ENCODE data around the gene CPOX.

The CPOX gene

DNA sequence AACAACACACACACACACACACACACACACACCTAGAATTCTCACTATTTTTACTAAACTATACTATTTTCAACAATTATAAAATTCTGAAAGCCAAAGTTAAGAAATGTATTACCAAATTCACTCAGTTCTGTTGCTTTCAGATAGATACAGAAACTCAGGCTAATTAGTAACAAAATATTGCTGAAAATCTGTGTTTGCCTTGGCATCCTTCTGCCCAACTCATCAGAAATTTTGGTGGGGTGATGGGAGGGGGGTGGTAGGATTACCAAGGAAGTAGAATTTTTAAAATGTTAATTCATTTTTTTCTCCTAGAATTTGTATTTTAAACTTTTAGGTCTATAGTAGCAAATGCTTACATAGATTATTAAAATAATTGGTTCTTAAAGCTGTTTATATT, 2.7 kb upstream of the CPOX start:
- no peak for DNase-seq (ENCODE audit: low spot score)

DNA sequence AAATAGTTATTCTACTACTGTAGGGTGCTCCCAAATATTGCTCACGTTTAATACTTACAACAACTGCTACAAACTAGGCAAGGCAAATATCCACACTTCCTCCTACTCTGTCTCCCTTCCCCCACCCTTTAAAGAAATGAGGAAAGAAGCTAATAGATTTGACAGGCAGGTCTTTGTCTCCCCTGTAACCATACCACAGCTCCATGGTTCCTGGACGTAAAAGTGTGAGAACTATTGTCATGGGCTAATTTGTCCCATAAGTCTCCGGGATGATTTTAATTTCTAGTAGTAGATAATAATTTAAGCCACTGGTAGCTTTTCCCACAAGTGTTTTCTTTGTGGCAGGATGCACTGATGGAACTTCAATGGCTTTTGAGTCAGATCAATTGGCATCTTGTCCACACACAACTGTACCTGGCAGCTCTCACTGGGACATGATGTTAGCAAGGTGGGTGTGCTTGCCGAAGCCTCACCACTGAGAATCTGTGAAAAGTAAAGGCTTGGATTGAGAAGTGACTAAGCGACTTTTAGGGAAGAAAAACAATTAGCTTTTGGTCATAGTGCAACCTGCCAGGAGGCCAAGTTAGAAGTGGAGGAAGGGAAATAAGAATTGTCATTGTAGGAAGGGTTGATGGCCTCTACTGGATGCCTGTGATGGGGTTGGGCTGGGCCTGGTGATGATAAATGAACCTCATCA, 1.4 kb upstream of the CPOX start:
- DNase-seq (ENCODE audit: low spot score), result peak; percentile 27

DNA sequence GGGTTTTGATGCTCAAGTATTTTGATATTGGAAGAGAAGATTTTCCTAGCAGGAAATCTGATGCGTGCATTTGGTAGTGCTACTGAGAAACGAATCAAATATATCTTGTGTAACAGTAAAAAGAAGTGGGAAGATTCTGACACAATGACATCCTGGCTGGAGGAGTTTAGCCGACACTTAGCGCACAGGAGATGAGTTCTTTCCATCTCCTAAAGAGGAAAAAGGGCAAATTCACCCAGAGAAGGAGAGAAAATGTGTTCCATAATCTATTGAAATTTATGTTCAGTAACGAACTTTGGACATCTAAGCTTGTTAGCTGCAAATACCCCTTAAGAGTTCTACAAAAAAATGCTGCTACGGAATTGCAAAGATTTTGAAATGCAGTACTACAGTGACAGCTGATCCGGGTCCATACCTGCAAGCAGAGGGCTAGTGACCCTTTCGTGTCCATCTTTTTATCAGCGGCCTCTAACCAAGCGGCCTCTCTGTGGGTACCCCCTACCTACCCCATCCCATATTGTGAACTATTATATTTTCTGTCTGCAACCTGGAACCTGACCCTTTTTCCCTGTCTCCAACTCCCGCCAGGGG, 971 bp downstream of the CPOX start:
- DNase-seq (ENCODE audit: low spot score), result no peak

DNA sequence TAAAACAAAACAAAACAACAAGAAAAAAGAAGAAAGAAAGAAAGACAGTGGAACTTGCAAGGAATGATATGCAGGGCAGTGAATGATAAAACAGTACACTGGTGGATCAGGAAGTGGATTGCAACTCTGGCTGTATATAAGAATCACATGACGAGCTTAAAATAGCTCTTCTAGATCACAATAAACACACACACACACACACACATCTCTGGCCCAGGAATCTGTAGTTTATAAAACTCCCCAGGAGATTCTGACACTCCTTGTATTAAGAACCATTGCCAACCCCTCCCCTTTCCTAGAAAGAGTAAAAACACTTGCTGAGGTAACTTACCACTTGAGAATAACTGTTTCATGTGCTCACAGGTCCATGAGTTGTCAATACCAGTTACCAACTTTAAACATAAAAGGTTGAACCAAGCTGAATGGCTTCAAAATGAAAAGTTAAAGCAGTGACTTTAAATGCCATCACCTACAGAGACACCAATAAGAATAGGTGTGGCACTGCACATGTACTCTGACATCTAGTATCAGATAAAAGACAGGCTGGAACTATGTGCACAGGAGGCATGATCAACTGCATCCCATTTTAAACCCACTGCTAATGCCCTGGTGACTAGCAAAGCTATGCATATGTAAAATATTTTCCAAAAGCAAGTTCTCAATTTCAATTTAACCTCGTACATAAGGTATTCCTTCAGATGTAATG, 3.9 kb downstream of the CPOX start:
- peak; percentile 48 for DNase-seq (ENCODE audit: low spot score)

DNA sequence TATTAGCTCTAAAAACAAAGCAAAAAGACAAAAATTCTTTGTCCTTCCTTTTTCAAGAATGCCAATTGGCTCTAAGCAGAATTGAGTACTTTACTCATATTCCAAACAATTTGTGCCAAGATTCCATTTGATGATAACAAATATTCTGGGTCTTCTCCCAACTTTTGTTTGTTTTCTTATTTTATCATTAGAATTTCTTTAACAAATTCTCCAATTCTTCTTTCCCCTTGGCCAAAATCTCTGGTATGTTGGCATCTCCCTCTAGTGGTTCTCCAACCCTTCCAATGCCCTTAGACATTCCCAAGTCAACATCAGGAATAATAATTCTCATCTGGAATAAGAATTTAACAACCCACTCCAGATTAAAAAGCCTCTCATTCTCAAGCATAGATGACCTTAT, 5.3 kb downstream of the CPOX start:
- no peak for DNase-seq (ENCODE audit: low spot score)

DNA sequence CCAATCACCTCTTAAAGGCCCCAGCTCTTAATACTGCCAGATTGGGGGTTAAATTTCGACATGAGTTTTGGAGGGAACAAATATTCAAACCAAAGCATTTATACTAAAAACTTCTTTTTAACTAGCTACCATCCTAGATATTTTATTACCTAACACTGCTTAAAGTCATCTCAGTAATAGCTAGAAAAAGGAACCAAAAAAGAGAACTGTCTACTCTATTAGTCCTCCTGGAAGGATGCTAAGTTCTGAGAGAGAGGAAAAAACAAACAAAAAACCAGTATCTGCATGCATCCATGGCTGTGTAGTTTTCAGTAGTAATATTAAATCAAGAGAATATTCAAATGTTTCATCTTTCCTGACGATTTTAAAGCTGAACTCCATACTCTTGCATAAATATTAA, 5.8 kb downstream of the CPOX start:
- DNase-seq (ENCODE audit: low spot score), result no peak

DNA sequence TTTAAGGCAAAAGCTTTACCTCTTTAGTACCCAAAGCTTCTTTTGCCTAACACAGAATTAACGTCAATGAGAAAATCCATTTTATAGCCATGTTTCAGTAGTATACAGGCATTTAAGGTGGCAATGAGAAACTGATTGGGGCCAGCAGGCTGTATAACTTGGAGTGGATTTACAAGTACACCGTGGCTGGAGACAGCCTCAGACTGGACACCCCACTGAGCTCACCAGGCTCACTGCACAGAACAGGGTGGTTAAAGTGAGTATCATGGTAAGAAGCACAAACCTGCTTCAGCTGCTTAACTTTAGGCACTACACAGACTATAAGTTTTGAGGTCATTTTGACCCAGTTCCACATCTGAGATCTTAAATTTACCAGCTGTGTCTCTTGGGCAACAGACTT, 8.9 kb downstream of the CPOX start:
- DNase-seq (ENCODE audit: low spot score), result peak; percentile 61

DNA sequence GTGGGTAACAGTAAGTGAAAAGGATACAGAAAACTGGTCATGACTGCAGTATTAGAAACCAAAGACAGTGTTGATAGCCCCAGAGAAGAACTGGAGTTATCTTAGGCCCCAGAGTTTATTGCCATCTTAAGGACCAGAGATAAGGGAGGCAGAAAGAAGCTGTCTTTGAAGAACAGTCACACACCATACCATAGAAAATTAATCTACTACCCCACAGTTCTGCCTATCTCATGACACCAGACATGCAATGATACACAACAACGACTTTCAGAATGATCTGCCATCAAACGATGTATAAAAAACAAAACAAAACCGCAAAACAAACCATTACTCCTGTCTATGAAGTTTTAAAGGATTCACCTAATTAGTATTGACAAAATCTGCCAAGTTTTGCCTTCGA, 9.6 kb downstream of the CPOX start:
- peak; percentile 90 for DNase-seq (ENCODE audit: low spot score)

DNA sequence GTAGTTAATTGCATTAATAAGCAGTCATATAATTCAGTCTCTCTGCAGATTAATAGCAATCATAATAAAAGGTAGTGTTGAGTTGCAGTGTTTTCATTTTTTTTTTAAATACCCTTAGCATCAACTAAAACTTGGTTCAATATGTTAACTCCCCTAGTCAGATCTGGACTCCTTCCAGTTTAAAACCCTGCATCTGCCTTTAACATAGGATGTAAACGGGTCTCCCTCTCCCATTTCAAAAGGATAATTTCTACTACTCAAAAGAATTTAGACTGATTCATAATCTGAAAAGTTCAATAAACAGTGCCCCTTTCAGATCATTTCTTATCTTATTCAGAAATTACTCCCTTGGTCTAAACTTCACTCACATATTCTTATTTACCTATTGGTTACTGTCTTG, 11.4 kb downstream of the CPOX start:
- peak; percentile 39 for DNase-seq (ENCODE audit: low spot score)

DNA sequence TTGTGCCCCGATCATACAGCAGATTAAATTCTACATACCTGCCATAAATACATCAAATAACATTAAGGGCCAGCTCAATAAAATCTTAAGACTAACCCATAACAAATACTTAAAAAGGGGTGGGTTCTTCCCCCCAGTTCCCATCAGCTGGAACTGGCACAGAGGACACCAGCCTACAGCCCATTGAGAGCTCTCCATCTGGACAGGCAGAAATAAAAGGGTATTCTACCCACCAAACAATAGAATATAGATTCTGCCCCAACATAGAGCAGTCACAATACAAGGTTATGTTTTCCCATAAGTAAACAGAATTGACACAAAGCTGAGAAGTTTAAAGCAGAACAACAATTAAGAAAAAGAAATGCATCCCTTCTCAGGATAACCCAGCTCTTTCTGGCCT, 11.9 kb downstream of the CPOX start:
- DNase-seq (ENCODE audit: low spot score), result no peak

DNA sequence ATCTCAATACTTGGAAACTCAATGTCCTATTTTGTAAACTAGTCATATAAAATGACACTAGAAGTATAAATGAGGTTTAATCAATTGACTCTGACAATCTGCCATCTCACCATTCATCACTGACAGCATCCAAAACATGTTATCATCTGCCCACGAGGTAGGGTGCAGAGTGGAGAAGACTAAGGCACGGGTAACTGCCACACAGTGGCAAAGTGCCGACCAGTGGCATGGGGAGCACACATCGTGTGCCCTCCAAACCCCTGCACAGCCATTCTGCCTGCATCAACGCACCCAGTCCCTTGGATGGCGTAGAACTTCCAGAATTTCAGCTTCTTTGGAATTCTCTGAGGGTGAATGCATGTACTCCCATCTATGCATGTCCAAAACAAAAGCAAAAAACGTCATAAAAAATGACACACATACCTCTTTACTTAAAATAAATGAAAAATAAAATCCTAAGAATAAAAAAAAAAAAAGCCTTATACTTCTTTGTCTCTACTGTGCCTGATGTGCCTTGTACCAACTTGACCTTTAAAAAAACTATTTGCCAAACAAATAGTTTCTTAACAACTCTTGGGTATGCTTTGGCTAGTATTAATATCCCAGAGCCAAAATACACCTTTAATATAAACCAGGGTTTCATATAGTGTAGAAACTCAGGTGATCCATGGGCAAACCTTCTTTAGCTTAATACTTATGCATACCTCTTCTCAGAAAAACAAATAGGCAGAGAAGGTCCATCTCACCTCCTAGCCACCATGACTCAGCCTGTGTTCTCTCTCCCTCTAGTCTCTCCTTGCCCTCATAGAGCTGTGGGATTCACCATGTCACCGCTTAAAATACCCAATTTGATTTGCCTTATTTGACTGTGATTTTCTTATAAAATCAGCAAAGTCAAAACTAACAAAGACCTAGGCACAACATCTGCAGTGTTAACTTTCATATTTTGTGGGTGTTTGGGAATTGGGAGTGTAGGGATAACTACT, 12.7 kb downstream of the CPOX start:
- DNase-seq (ENCODE audit: low spot score), result peak; percentile 31

DNA sequence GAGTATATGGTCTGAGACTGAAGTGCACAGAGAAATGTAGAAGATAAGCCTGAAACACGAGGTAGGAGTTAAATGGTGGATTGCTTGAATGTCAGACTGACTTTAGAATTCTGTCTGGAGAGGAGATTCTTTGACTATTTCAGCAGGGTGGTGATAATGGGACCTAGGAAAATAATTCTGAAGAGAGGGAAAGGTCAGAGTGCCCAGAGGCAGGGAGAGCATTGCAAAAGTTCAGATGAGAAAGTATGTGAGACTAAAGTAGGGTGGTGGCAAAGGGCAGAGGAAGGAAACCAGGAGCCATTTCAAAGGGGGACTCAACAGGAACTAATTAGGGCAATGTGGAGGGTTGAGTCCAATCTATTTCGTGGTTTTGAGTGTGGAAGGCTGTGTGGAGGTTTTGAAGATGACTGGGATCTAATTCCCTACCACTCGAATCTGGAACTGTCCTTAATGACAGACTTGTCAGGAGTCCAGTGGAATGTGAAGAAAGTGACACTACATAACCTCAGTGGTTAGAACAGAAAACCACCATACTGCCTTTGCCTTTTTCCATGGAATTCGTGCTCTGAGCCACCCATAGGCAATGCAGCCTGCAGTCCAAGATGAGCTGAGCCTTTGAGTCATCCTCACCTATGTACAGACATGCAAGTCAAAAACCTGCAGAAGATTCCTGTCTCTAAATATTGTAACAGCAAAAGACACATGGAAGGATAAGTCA, 16.1 kb downstream of the CPOX start:
- no peak for DNase-seq (ENCODE audit: low spot score)

DNA sequence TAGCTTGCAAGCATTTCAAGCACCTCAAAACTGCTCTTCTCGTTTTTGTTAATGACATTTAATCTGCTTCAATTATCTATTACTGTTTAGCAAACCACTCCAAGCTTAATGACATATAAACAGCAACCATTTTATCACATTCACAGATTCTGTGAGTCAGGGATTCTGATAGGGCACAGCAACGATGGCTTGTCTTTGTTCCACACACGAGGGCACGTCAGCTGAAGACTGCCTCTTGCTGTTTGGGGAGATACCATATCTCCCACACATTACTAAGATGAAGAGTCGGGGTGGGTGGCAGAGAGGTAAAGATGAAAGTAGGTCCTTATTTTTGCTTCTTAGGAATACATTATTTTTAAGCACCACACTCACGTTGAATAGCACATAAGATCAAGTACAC, 19.3 kb downstream of the CPOX start:
- DNase-seq (ENCODE audit: low spot score), result peak; percentile 65

DNA sequence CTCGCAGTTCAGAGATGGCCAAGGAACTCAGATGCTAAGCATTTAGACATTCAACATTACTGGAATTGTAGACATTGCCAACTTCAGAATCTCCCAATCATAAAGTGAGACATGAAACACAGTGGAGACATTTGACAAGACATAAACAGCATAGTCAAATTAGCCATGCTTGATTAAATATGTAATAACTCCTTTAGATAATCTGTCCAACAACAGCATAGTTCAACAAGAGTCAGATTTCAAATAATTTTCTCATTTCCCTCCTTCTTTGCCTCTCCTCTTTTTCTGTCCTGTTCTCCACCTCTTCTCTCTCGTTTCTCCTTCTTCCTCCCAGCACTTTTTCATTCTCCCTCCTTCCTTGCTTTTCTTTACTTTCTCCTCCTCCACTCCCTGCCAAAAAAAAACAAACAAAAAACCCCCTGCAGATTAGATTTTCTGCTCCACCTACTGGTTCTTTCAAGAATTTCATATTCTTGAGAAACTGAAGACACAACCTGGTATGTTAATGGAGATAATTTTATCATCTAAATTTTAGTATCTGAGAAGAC, 20.2 kb downstream of the CPOX start:
- DNase-seq (ENCODE audit: low spot score), result peak; percentile 57

DNA sequence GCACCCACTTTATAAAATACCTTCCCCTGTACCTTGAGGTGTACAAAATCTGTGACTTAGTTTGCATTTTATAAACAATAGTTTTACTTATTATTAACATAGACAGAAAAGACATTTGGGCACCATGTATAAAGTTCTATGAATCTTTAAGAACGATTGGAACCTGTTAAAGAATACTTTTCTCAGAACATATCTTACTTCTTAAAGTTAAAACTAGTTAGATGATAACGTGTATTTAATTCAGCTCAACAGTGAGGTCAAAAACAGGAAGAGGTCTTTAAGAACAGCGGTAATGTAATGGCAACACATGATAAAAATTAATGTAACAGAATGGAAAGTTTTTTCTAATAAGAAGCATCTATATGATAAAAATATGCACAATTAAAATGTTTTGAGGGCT, 25.0 kb downstream of the CPOX start:
- no peak for DNase-seq (ENCODE audit: low spot score)

DNA sequence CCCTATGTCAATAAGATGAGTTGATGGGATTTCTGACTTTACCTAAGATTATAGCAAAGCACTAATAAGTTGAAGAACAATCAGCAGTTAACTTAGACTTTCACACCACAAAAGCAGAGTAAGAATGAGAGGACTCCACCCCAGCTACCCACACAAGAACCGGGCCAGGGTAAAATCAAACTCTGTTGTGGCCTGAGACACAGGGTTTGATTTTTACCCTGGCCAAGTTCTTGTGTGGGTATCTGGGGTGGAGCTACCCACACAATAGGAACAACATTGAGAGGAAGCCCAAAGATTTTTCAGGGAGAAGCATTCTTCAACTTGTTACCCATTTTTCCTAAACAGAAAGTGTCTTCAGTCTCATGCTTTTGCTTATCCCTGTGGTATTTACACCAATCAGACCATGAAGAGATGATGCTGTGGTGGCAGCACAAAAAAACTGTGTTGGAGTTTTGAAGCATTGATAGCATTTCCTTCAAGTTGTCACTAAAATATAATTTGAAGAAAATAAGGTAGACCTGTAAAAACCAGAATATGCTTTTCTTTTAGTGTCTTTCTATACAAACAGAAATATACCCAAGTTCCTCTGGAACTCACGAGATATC, 25.6 kb downstream of the CPOX start:
- DNase-seq (ENCODE audit: low spot score), result no peak

DNA sequence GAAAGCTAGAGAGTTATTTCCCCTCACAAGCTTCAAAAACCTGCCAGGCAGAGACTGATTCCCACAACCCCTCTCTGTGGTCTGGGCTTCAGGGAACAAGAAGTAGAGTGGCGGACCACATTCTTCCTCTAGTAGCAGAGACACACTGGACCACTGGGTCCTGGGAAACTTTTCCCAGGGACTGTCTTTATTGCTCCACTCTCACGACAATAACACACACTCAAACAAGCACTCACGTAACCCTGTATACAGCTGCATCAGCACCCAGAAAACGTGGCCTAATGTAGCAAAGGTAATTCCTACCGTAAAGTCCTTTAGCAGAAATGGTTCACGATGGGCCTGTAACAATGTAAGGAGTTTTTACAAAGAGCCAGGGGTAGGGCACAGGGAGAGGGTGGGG, 27.6 kb downstream of the CPOX start:
- DNase-seq (ENCODE audit: low spot score), result no peak

DNA sequence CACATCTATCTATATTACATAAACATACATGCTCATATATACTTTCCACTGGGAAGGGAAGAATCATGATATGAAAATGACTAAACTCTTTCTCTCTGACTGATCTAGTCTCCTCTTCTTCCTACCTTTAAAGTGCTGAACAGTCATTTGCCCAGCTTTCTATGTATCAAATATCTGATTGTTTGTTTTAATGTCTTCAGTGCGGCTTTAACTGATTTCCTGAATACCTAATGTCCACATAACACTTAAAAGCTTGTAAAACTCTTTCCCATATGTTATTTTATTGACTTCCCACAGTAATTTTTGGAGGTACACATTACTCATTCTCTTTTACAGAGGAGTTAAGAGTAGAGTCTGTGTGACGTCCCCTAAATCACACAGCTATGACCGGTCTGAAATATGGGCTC, 28.2 kb downstream of the CPOX start:
- DNase-seq (ENCODE audit: low spot score), result no peak

DNA sequence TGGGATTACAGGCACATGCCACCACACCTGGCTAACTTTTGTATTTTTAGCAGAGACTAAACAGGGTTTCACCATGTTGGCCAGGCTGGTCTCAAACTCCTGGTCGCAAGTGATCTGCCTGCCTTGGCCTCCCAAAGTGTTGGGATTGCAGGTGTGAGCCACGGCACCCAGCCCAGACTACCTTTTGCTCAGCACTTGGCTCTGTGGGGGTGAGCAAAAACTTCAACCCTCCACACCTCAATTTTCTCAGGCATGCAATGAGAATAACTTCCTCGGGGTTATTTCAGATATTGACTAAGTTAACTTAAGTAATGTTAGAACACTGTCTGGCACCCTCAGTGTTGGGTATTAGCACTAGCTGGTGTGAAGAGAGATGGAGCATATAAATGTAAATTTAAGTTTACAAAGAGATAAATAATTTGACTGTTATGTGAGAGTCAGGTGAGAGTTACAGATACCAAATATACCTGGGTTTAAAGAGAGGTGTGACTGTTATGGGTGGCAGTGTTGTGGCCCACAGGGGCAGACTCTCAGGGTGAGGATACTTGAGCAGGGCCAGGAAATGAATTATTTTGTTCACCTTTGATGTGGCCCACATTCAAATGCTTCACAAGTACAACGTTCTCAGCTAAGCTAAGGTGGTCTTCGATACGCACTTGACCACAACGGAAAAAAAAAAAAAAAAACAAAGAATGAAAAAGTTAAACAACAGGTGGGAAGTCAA, 29.0 kb downstream of the CPOX start:
- DNase-seq (ENCODE audit: low spot score), result no peak

DNA sequence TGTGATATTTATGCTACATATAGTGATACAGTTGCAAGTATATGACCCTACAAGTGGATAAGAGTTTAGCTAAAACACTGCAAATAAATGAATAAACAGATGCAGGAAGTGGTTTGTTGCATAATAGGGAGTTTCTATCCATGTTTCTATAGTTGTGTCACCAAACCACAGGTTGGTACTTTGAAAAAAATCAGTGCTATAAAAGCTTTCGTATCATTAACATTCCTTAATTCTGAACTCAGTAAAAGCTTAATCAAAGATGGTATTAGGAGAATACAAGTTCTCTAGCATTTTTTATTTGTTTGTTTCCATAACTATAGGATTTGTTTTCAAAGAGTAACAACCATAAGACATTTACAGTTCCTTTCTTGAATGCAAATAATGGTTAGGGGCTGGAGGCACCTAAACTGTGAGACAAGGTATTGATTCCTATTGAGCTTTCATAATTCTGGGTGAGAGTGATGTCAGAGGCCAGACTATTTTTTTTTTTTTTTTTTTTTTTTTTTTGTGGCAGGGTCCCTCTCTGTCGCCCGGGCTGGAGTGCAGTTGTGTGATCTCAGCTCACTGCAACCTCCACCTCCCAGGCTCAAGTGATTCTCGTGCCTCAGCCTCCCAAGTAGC, 29.6 kb downstream of the CPOX start:
- DNase-seq (ENCODE audit: low spot score), result no peak
